ENCODE measurements around the gene AMDHD2.

The AMDHD2 gene

GRCh38 chr16:2496223-2497115 is 23.7 kb upstream of the AMDHD2 start:
- H3K4me3 ChIP-seq (ENCODE audit: low read depth, low read length): no peak overlapping the region
- TF ChIP-seq, protein P1, sequence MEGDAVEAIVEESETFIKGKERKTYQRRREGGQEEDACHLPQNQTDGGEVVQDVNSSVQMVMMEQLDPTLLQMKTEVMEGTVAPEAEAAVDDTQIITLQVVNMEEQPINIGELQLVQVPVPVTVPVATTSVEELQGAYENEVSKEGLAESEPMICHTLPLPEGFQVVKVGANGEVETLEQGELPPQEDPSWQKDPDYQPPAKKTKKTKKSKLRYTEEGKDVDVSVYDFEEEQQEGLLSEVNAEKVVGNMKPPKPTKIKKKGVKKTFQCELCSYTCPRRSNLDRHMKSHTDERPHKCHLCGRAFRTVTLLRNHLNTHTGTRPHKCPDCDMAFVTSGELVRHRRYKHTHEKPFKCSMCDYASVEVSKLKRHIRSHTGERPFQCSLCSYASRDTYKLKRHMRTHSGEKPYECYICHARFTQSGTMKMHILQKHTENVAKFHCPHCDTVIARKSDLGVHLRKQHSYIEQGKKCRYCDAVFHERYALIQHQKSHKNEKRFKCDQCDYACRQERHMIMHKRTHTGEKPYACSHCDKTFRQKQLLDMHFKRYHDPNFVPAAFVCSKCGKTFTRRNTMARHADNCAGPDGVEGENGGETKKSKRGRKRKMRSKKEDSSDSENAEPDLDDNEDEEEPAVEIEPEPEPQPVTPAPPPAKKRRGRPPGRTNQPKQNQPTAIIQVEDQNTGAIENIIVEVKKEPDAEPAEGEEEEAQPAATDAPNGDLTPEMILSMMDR (conservative IDR thresholded peaks at IDR 0.05; ENCODE audit: low read depth, low read length): no peak
- DNase-seq (ENCODE audit: low read depth): no peak

DNA sequence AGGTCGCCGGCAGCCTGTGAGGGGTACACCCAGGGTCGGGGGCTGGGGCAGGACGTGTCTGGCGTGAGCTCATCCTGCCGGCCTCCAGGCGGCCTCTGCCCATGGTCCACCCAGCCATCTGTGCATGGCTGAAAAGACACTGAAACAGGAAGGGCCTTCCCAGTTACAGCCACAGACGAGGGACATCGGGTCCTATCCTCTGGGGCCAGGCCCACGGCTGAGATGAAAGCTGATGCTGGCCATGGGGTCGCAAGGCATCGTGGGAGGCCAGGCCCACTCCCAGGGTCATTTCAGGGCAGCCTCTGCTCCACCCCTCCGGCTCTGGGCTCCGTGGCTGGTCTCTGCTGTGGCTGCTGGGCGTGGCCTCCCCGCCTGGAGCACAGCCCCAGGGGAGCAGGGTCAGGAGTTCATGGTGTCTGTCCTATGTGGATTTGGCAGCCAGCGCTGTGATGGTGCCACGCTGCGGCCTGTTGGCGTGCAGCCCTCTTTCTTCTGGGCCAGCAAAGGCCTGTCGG is 23.0 kb upstream of the AMDHD2 start:
- TF ChIP-seq, protein P1 (conservative IDR thresholded peaks at IDR 0.05; ENCODE audit: low read depth, low read length): no peak
- no peak for DNase-seq (ENCODE audit: low read depth)
- H3K4me3 ChIP-seq (ENCODE audit: low read depth, low read length): no peak overlapping the region

- H3K4me3 ChIP-seq (ENCODE audit: low read depth, low read length): no peak overlapping the region
- DNase-seq (ENCODE audit: low read depth): no peak
- TF ChIP-seq, protein P1 (conservative IDR thresholded peaks at IDR 0.05; ENCODE audit: low read depth, low read length): no peak
Observed at GRCh38 chr16:2497695-2498484, 22.3 kb upstream of the AMDHD2 start.

- no peak for DNase-seq (ENCODE audit: low read depth)
- no peak overlapping the region for H3K4me3 ChIP-seq (ENCODE audit: low read depth, low read length)
- TF ChIP-seq, protein P1 (conservative IDR thresholded peaks at IDR 0.05; ENCODE audit: low read depth, low read length): no peak
Observed at GRCh38 chr16:2498531-2499253, 21.5 kb upstream of the AMDHD2 start.

DNA sequence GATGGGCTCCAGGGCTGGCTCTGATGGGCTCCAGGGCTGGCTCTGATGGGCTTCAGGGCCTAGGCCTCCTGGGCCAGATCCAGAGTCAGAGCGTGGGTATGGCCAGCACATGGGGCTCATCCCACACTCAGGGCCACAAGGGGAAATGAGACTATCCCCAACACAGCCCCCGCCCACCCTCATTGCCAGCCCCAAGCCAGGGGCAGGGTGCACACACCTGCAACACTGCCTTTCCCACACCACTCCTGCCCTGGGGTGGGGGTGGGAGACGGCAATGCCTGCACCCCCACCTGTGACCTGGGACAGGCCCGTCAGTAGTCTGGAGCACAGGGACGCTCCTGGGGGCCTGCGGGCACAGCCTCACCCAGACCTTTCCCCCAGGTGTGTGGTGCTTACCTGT is 20.7 kb upstream of the AMDHD2 start:
- no peak for DNase-seq (ENCODE audit: low read depth)
- TF ChIP-seq, protein P1 (conservative IDR thresholded peaks at IDR 0.05; ENCODE audit: low read depth, low read length): no peak
- H3K4me3 ChIP-seq (ENCODE audit: low read depth, low read length): no peak overlapping the region

- no peak overlapping the region for H3K4me3 ChIP-seq (ENCODE audit: low read depth, low read length)
- TF ChIP-seq, protein P1 (conservative IDR thresholded peaks at IDR 0.05; ENCODE audit: low read depth, low read length): no peak
- no peak for DNase-seq (ENCODE audit: low read depth)
Observed at GRCh38 chr16:2499890-2500429, 20.2 kb upstream of the AMDHD2 start.

Measured in choroid plexus epithelial cell (primary cell).